ENCODE data around the gene MIEF2.

MIEF2 gene

GRCh38 chr17:18257268-18257981 is 3.0 kb upstream of the MIEF2 start:
- Histone ChIP-seq H3K27me3 (ENCODE audit: low read length) (no peaks in the 10 kb centered on the region), H3K79me2 (ENCODE audit: insufficient read depth, low read length) (peaks cover 14% of the 10 kb centered on the region; the same call in 1 of the 2 replicates), H2AFZ (ENCODE audit: low read depth, low read length, severe bottlenecking) (no peak overlapping the region), H3F3A (ENCODE audit: insufficient read depth) (peaks cover 6% of the 10 kb centered on the region; the same call in 1 of the 2 replicates), H3K9me3 (ENCODE audit: insufficient read depth, low read length) (no peaks in the 10 kb centered on the region), H4K20me1 (ENCODE audit: low read depth, low read length) (no peaks in the 10 kb centered on the region), H3K27ac (ENCODE audit: low read depth, low read length) (peak overlapping the region; percentile 63), H3K36me3 (ENCODE audit: low read length) (no peaks in the 10 kb centered on the region), H3K9me2 (replicated peaks; ENCODE audit: insufficient read depth, low read length) (no peaks in the 10 kb centered on the region), H3K4me3 (ENCODE audit: insufficient read depth, low read length, poor library complexity, severe bottlenecking) (peak overlapping the region; percentile 70), H3K4me2 (ENCODE audit: low read depth, low read length, poor library complexity, severe bottlenecking) (peak overlapping the region; percentile 74), H3K9ac (ENCODE audit: low read length) (peak overlapping the region; percentile 96)
- TF ChIP-seq CTCF (IDR thresholded peaks at IDR 0.05; ENCODE audit: insufficient read depth, low read length, poor library complexity, severe bottlenecking): no peak
- no peak for TF ChIP-seq EZH2phosphoT487 (conservative IDR thresholded peaks at IDR 0.05; ENCODE audit: low read length)

GRCh38 chr17:18257982-18258355 is 2.5 kb upstream of the MIEF2 start:
- Histone ChIP-seq H3K9me2 (replicated peaks; ENCODE audit: insufficient read depth, low read length) (no peaks in the 10 kb centered on the region), H3K79me2 (ENCODE audit: insufficient read depth, low read length) (peaks cover 14% of the 10 kb centered on the region; the same call in 1 of the 2 replicates), H3K9me3 (ENCODE audit: insufficient read depth, low read length) (no peaks in the 10 kb centered on the region), H3K4me3 (ENCODE audit: insufficient read depth, low read length, poor library complexity, severe bottlenecking) (peak overlapping the region; percentile 70), H3K27ac (ENCODE audit: low read depth, low read length) (peak overlapping the region; percentile 63), H3K36me3 (ENCODE audit: low read length) (no peaks in the 10 kb centered on the region), H3K9ac (ENCODE audit: low read length) (peak overlapping the region; percentile 96), H3F3A (ENCODE audit: insufficient read depth) (peaks cover 6% of the 10 kb centered on the region; the same call in 1 of the 2 replicates), H2AFZ (ENCODE audit: low read depth, low read length, severe bottlenecking) (peak overlapping the region; percentile 82), H3K27me3 (ENCODE audit: low read length) (no peaks in the 10 kb centered on the region), H4K20me1 (ENCODE audit: low read depth, low read length) (no peaks in the 10 kb centered on the region), H3K4me2 (ENCODE audit: low read depth, low read length, poor library complexity, severe bottlenecking) (peak overlapping the region; percentile 74)
- TF ChIP-seq CTCF (IDR thresholded peaks at IDR 0.05; ENCODE audit: insufficient read depth, low read length, poor library complexity, severe bottlenecking) (no peak), EZH2phosphoT487 (conservative IDR thresholded peaks at IDR 0.05; ENCODE audit: low read length) (no peak)

GRCh38 chr17:18258356-18259038 is 2.0 kb upstream of the MIEF2 start, which contains the start of gene FLII:
Gene FLII (minus strand): TSS chr17:18258738. CDS start chr17:18258690, 48 bp downstream.
- peak within 1 kb of the TSS; percentile 88 for H3K4me2 ChIP-seq (ENCODE audit: low read depth, low read length, poor library complexity, severe bottlenecking)
- no peaks in the 10 kb centered on the region for H3K9me3 ChIP-seq (ENCODE audit: insufficient read depth, low read length)
- H3K4me3 ChIP-seq (ENCODE audit: insufficient read depth, low read length, poor library complexity, severe bottlenecking): peak within 1 kb of the TSS; percentile 84
- no peaks in the 10 kb centered on the region for H3K27me3 ChIP-seq (ENCODE audit: low read length)
- H3K36me3 ChIP-seq (ENCODE audit: low read length): no peaks in the 10 kb centered on the region
- H3K9me2 ChIP-seq (replicated peaks; ENCODE audit: insufficient read depth, low read length): no peaks in the 10 kb centered on the region
- peak within 1 kb of the TSS; percentile 63 for H3K27ac ChIP-seq (ENCODE audit: low read depth, low read length)
- H4K20me1 ChIP-seq (ENCODE audit: low read depth, low read length): no peaks in the 10 kb centered on the region
- H3F3A ChIP-seq (ENCODE audit: insufficient read depth): peaks cover 6% of the 10 kb centered on the region; the same call in 1 of the 2 replicates
- peak within 1 kb of the TSS; percentile 96 for H3K9ac ChIP-seq (ENCODE audit: low read length)
- peak within 1 kb of the TSS; percentile 82 for H2AFZ ChIP-seq (ENCODE audit: low read depth, low read length, severe bottlenecking)
- TF ChIP-seq CTCF (IDR thresholded peaks at IDR 0.05; ENCODE audit: insufficient read depth, low read length, poor library complexity, severe bottlenecking): no peak
- TF ChIP-seq EZH2phosphoT487 (conservative IDR thresholded peaks at IDR 0.05; ENCODE audit: low read length): no peak
- peaks cover 14% of the 10 kb centered on the region; the same call in 1 of the 2 replicates for H3K79me2 ChIP-seq (ENCODE audit: insufficient read depth, low read length)
